Panc1 (cell line): ENCODE data around the gene FHIT.

ENCODE experiments used
- POLR2AphosphoS5 ChIP-seq: IDR thresholded peaks from 2 replicates; pipeline ENCODE4 v1.6.1; 2012; ENCODE audit warnings: mild to moderate bottlenecking, low read depth, low read length, moderate library complexity
- SIN3A ChIP-seq: IDR thresholded peaks from 2 replicates; pipeline ENCODE4 v1.6.1; 2012; ENCODE audit warnings: low read depth, mild to moderate bottlenecking, low read length, moderate library complexity, borderline replicate concordance; ENCODE audit not compliant: insufficient read depth
- TCF7L2 ChIP-seq: IDR thresholded peaks from 2 replicates; pipeline ENCODE4 v1.6.1; 2011; ENCODE audit warnings: mild to moderate bottlenecking, low read depth, low read length, inconsistent platforms
- TF ChIP-seq, protein P1 (sequence below), 2 experiments: IDR thresholded peaks; 2 replicates each; pipeline ENCODE4 v1.6.1; 2011 to 2012; ENCODE audit warnings: low read depth in 2 of 2, control low read depth in 1 of 2, low read length in 1 of 2, mild to moderate bottlenecking in 1 of 2, moderate library complexity in 1 of 2; ENCODE audit not compliant: insufficient read depth in 1 of 2
- TF ChIP-seq, protein P2 (sequence below): fragments of 450-650 bp; IDR thresholded peaks from 2 replicates; pipeline ENCODE4 v1.5.1; 2017; ENCODE audit warnings: mild to moderate bottlenecking

DNA sequence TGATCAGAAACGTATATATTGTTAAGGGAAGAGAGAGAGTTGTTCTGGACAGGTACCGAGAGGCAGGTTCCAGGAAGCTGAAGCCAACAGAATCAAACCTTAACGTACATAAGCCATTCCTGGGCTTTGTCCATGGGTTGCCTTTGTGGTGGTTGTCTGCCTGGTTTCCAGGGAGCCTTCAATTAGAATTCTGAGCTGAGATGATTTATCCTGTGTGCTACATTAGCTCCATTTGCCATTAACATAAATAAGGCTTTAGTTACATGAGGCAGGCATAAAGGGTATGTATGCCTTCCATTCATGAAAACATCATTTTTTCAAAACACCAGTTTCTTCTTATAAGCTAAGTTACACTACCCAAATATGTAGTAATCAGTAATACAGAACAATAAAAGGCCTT lies 1472.0 kb downstream of the FHIT start:
- TF ChIP-seq, protein P1, sequence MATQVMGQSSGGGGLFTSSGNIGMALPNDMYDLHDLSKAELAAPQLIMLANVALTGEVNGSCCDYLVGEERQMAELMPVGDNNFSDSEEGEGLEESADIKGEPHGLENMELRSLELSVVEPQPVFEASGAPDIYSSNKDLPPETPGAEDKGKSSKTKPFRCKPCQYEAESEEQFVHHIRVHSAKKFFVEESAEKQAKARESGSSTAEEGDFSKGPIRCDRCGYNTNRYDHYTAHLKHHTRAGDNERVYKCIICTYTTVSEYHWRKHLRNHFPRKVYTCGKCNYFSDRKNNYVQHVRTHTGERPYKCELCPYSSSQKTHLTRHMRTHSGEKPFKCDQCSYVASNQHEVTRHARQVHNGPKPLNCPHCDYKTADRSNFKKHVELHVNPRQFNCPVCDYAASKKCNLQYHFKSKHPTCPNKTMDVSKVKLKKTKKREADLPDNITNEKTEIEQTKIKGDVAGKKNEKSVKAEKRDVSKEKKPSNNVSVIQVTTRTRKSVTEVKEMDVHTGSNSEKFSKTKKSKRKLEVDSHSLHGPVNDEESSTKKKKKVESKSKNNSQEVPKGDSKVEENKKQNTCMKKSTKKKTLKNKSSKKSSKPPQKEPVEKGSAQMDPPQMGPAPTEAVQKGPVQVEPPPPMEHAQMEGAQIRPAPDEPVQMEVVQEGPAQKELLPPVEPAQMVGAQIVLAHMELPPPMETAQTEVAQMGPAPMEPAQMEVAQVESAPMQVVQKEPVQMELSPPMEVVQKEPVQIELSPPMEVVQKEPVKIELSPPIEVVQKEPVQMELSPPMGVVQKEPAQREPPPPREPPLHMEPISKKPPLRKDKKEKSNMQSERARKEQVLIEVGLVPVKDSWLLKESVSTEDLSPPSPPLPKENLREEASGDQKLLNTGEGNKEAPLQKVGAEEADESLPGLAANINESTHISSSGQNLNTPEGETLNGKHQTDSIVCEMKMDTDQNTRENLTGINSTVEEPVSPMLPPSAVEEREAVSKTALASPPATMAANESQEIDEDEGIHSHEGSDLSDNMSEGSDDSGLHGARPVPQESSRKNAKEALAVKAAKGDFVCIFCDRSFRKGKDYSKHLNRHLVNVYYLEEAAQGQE (IDR thresholded peaks at IDR 0.05; ENCODE audit: insufficient read depth in 1 of 2, low read depth in 2 of 2, low read length in 1 of 2): no peak
- no peak for TF ChIP-seq POLR2AphosphoS5
- TF ChIP-seq, protein P2, sequence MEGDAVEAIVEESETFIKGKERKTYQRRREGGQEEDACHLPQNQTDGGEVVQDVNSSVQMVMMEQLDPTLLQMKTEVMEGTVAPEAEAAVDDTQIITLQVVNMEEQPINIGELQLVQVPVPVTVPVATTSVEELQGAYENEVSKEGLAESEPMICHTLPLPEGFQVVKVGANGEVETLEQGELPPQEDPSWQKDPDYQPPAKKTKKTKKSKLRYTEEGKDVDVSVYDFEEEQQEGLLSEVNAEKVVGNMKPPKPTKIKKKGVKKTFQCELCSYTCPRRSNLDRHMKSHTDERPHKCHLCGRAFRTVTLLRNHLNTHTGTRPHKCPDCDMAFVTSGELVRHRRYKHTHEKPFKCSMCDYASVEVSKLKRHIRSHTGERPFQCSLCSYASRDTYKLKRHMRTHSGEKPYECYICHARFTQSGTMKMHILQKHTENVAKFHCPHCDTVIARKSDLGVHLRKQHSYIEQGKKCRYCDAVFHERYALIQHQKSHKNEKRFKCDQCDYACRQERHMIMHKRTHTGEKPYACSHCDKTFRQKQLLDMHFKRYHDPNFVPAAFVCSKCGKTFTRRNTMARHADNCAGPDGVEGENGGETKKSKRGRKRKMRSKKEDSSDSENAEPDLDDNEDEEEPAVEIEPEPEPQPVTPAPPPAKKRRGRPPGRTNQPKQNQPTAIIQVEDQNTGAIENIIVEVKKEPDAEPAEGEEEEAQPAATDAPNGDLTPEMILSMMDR: no peak
- no peak for TF ChIP-seq SIN3A
- no peak for TF ChIP-seq TCF7L2
